Osteocyte (in vitro differentiated cells): Measurements from ENCODE around the gene ZDHHC14. TPM values are rescaled to one million over a fixed set of nuclear protein-coding genes. Genes with fewer than 3 reads are reported as not detected.
A peak's percentile ranks its signal among the peaks of the same experiment; 100 is the strongest.

Source experiments
- DNase-seq: peaks from one replicate; pipeline ENCODE4 v3.0.0; 2021; ENCODE audit warnings: mixed read lengths; ENCODE audit not compliant: unreplicated experiment; ENCODE audit errors: extremely low spot score
- H3K27ac Mint-ChIP-seq: one replicate; pipeline ENCODE4 v1.8.0; 2021; ENCODE audit warnings: mild to moderate bottlenecking, mixed read lengths; ENCODE audit not compliant: unreplicated experiment
- H3K27me3 Mint-ChIP-seq: one replicate; pipeline ENCODE4 v1.8.0; 2021; ENCODE audit warnings: mixed read lengths; ENCODE audit not compliant: unreplicated experiment
- H3K36me3 Mint-ChIP-seq: one replicate; pipeline ENCODE4 v1.8.0; 2021; ENCODE audit warnings: mixed read lengths; ENCODE audit not compliant: unreplicated experiment
- H3K4me1 Mint-ChIP-seq: one replicate; pipeline ENCODE4 v1.8.0; 2021; ENCODE audit warnings: mixed read lengths; ENCODE audit not compliant: unreplicated experiment
- H3K4me3 Mint-ChIP-seq: one replicate; pipeline ENCODE4 v1.8.0; 2021; ENCODE audit warnings: mild to moderate bottlenecking, moderate library complexity, mixed read lengths; ENCODE audit not compliant: unreplicated experiment
- H3K9me3 Mint-ChIP-seq: one replicate; pipeline ENCODE4 v1.8.0; 2021; ENCODE audit warnings: mixed read lengths; ENCODE audit not compliant: unreplicated experiment
- total RNA-seq: library from RNA; stranded (reverse); gene quantifications from 2 replicates; pipeline ENCODE4 v1.2.1, GENCODE V29; 2021
- TF ChIP-seq, protein P1 (sequence below): fragments of 200-600 bp; sonication (generic); IDR thresholded peaks from 2 replicates; pipeline ENCODE4 v1.5.0; 2021; ENCODE audit warnings: antibody characterized with exemption, mild to moderate bottlenecking, moderate library complexity

ZDHHC14 gene
- total RNA-seq, 1 donor from 2014 or later = 9.1 TPM

- Mint-ChIP-seq H3K27ac (no peak overlapping the region), H3K9me3 (no peaks in the 10 kb centered on the region), H3K4me3 (no peak overlapping the region), H3K36me3 (no peaks in the 10 kb centered on the region), H3K4me1 (peaks cover 2% of the 10 kb centered on the region), H3K27me3 (no peaks in the 10 kb centered on the region)
- no peak for DNase-seq
- TF ChIP-seq, protein P1, sequence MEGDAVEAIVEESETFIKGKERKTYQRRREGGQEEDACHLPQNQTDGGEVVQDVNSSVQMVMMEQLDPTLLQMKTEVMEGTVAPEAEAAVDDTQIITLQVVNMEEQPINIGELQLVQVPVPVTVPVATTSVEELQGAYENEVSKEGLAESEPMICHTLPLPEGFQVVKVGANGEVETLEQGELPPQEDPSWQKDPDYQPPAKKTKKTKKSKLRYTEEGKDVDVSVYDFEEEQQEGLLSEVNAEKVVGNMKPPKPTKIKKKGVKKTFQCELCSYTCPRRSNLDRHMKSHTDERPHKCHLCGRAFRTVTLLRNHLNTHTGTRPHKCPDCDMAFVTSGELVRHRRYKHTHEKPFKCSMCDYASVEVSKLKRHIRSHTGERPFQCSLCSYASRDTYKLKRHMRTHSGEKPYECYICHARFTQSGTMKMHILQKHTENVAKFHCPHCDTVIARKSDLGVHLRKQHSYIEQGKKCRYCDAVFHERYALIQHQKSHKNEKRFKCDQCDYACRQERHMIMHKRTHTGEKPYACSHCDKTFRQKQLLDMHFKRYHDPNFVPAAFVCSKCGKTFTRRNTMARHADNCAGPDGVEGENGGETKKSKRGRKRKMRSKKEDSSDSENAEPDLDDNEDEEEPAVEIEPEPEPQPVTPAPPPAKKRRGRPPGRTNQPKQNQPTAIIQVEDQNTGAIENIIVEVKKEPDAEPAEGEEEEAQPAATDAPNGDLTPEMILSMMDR = no peak
Observed at GRCh38 chr6:157492249-157492648, 111.3 kb downstream of the ZDHHC14 start.

GRCh38 chr6:157492741-157493140 is 111.8 kb downstream of the ZDHHC14 start:
- H3K27ac Mint-ChIP-seq = no peak overlapping the region
- H3K27me3 Mint-ChIP-seq = no peaks in the 10 kb centered on the region
- H3K9me3 Mint-ChIP-seq = no peaks in the 10 kb centered on the region
- peaks cover 2% of the 10 kb centered on the region for H3K4me1 Mint-ChIP-seq
- no peaks in the 10 kb centered on the region for H3K36me3 Mint-ChIP-seq
- DNase-seq = peak; percentile 72
- TF ChIP-seq, protein P1 = no peak
- no peak overlapping the region for H3K4me3 Mint-ChIP-seq

DNA sequence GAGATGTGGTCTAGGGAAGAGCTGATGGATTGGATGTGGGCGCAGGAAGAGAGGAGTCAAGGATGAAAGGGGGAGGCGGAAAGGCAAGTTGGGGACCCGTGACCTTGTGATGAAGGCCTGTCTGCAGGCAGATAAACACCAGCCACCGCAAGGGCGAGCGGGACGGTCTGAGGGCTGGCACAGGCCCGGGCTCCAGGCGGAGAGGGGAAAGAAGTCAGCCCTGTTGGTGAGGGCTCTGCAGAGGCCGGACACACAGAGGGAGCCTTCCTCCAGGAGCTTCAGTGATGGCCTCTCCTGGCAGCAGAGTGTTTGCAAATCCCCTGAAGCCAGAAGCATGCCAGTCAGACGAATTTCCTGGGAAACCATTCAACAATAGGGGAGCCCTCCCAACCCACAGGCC is 112.2 kb downstream of the ZDHHC14 start:
- TF ChIP-seq, protein P1 = no peak
- Mint-ChIP-seq H3K27ac (no peak overlapping the region), H3K4me1 (peaks cover under 1% of the 10 kb centered on the region), H3K36me3 (no peaks in the 10 kb centered on the region), H3K4me3 (no peak overlapping the region), H3K27me3 (no peaks in the 10 kb centered on the region), H3K9me3 (no peaks in the 10 kb centered on the region)
- DNase-seq = peak; percentile 73

GRCh38 chr6:157493576-157493975 is 112.6 kb downstream of the ZDHHC14 start:
- Mint-ChIP-seq H3K4me1 (no peaks in the 10 kb centered on the region), H3K9me3 (no peaks in the 10 kb centered on the region), H3K36me3 (no peaks in the 10 kb centered on the region), H3K4me3 (no peak overlapping the region), H3K27ac (no peak overlapping the region), H3K27me3 (no peaks in the 10 kb centered on the region)
- TF ChIP-seq, protein P1 = no peak
- DNase-seq = no peak

DNA sequence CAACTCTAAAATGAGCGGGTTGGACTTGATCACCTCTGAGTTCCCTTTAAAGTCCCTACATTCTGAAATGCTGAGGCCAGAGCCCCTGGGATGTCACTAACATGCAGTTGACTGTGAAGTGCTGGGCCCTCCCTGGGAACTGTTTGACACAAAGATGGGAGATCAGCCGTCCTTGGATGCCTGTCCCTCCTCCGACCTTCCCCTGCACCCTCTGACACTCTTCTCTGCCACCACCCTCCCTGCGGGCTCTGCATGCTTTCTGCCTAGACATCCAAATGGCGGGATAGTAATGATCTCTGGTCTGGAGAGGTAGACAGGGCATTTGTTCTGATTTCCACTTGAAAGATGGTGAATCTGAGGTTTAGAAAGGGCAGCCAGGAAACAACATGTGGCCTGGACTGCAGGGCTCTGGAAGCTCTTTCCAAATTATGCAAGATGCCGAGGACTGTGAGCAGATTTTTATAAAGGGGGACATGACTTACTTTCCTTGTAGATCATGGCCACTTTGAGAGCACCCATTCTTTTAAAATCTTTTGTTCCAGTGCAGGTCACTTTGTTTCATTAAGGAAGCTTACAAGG is 113.2 kb downstream of the ZDHHC14 start:
- Mint-ChIP-seq H3K4me1 (no peaks in the 10 kb centered on the region), H3K9me3 (no peaks in the 10 kb centered on the region), H3K27ac (no peak overlapping the region), H3K4me3 (no peak overlapping the region), H3K27me3 (no peaks in the 10 kb centered on the region), H3K36me3 (no peaks in the 10 kb centered on the region)
- DNase-seq = peak; percentile 71
- TF ChIP-seq, protein P1 = no peak
